IMR-90 (cell line): ENCODE measurements around the gene C6orf15. TPM values are rescaled to one million over a fixed set of nuclear protein-coding genes. Genes with fewer than 3 reads are reported as not detected.

Experiments
- ATAC-seq: fragments of 200-7000 bp; cut with Tn5 transposase; 2 replicates; pipeline ENCODE4 v1.9.1; 2020; ENCODE audit warnings: low read depth, mild to moderate bottlenecking, moderate library complexity
- BruUV-seq: library from RNA; stranded (reverse); fragments of 400-500 nt; replicated peaks from 2 replicates; lab custom pipeline; 2021; lab: Mats Ljungman, UMichigan
- CTCF ChIA-PET: fragments of 300-600 bp; formaldehyde crosslinking; extraction: SDS; loops from one replicate; lab custom pipeline; 2021; ENCODE audit warnings: antibody characterized with exemption; lab: Yijun Ruan, JAX
- POLR2A ChIA-PET: fragments of 300-600 bp; sonication (Branson Sonifier 250); formaldehyde crosslinking; loops from one replicate; lab custom pipeline; 2022; ENCODE audit warnings: antibody characterized with exemption; ENCODE audit not compliant: unreplicated experiment; lab: Charles Lee
- DNase-seq: peaks from one replicate; pipeline ENCODE4 v3.0.0; 2013
- H2AFZ ChIP-seq: replicated peaks from 2 replicates; pipeline ENCODE3; 2013; ENCODE audit warnings: low read length, mild to moderate bottlenecking; ENCODE audit not compliant: poor library complexity
- H2AK5ac ChIP-seq: 2 replicates; pipeline ENCODE4 v1.6.1; 2013; ENCODE audit warnings: low read depth, low read length, inconsistent platforms
- H2AK9ac ChIP-seq: replicated peaks from 2 replicates; pipeline ENCODE3; 2013; ENCODE audit warnings: mild to moderate bottlenecking, low read depth, low read length, moderate library complexity; ENCODE audit not compliant: poor library complexity
- H2BK120ac ChIP-seq: 2 replicates; pipeline ENCODE4 v1.6.1; 2013; ENCODE audit warnings: low read depth, low read length, inconsistent platforms
- H2BK15ac ChIP-seq: 3 replicates; pipeline ENCODE4 v1.6.1; 2013; ENCODE audit warnings: low read depth, low read length, inconsistent platforms
- H2BK20ac ChIP-seq: 2 replicates; pipeline ENCODE4 v1.6.1; 2013; ENCODE audit warnings: low read depth, mild to moderate bottlenecking, inconsistent platforms, low read length, moderate library complexity
- H2BK5ac ChIP-seq: 2 replicates; pipeline ENCODE4 v1.6.1; 2013; ENCODE audit warnings: mild to moderate bottlenecking, low read depth, low read length, inconsistent platforms; ENCODE audit not compliant: poor library complexity, severe bottlenecking
- H3K14ac ChIP-seq: replicated peaks from 2 replicates; pipeline ENCODE4 v1.6.1; 2013; ENCODE audit warnings: low read depth, low read length, inconsistent platforms
- H3K18ac ChIP-seq: 2 replicates; pipeline ENCODE4 v1.6.1; 2013; ENCODE audit warnings: low read depth, low read length, control low read depth
- H3K23ac ChIP-seq: 2 replicates; pipeline ENCODE4 v1.6.1; 2013; ENCODE audit warnings: low read depth, low read length, inconsistent platforms
- H3K27ac ChIP-seq: 2 replicates; pipeline ENCODE4 v1.5.1; 2013; ENCODE audit warnings: mild to moderate bottlenecking, control low read depth, low read length; ENCODE audit not compliant: insufficient read depth
- H3K27me3 ChIP-seq: 2 replicates; pipeline ENCODE4 v1.6.1; 2013; ENCODE audit warnings: low read length; ENCODE audit not compliant: control insufficient read depth, insufficient read depth
- H3K36me3 ChIP-seq: 2 replicates; pipeline ENCODE4 v1.6.1; 2013; ENCODE audit warnings: low read length, mixed read lengths; ENCODE audit not compliant: control insufficient read depth, insufficient read depth
- H3K4ac ChIP-seq: 2 replicates; pipeline ENCODE4 v1.6.1; 2013; ENCODE audit warnings: low read depth, low read length, inconsistent platforms
- H3K4me1 ChIP-seq: 2 replicates; pipeline ENCODE4 v1.6.1; 2013; ENCODE audit warnings: low read length, mixed read lengths; ENCODE audit not compliant: control insufficient read depth, insufficient read depth
- H3K4me2 ChIP-seq: 2 replicates; pipeline ENCODE4 v1.6.1; 2013; ENCODE audit warnings: low read depth, mild to moderate bottlenecking, control low read depth, low read length, moderate library complexity
- H3K4me3 ChIP-seq: 2 replicates; pipeline ENCODE4 v1.5.1; 2013; ENCODE audit warnings: low read depth, mild to moderate bottlenecking, control low read depth, low read length, moderate library complexity; ENCODE audit not compliant: insufficient read depth
- H3K56ac ChIP-seq: 2 replicates; pipeline ENCODE4 v1.6.1; 2013; ENCODE audit warnings: low read length, inconsistent platforms; ENCODE audit not compliant: insufficient read depth; ENCODE audit errors: extremely low read depth
- H3K79me1 ChIP-seq, 2 experiments: 2 replicates each; pipeline ENCODE4 v1.6.1; 2013; ENCODE audit warnings: low read length in 2 of 2, inconsistent platforms in 1 of 2, low read depth in 1 of 2
- H3K9ac ChIP-seq: 2 replicates; pipeline ENCODE4 v1.6.1; 2013; ENCODE audit warnings: low read depth, low read length, control low read depth
- H3K9me1 ChIP-seq: 2 replicates; pipeline ENCODE4 v1.6.1; 2013; ENCODE audit warnings: low read length, inconsistent platforms; ENCODE audit not compliant: insufficient read depth
- H3K9me3 ChIP-seq: 2 replicates; pipeline ENCODE4 v1.6.1; 2013; ENCODE audit warnings: low read length; ENCODE audit not compliant: control insufficient read depth, insufficient read depth
- H4K20me1 ChIP-seq: 2 replicates; pipeline ENCODE4 v1.6.1; 2013; ENCODE audit warnings: low read length, inconsistent platforms; ENCODE audit not compliant: insufficient read depth
- H4K5ac ChIP-seq: 2 replicates; pipeline ENCODE4 v1.6.1; 2013; ENCODE audit warnings: mild to moderate bottlenecking, low read depth, low read length, control low read depth
- H4K8ac ChIP-seq, 2 experiments: 2 replicates each; pipeline ENCODE4 v1.6.1; 2013; ENCODE audit warnings: low read depth in 2 of 2, low read length in 2 of 2, control low read depth in 1 of 2, inconsistent platforms in 1 of 2
- H4K91ac ChIP-seq: 2 replicates; pipeline ENCODE4 v1.6.1; 2013; ENCODE audit warnings: low read depth, low read length, inconsistent platforms; ENCODE audit not compliant: insufficient read depth
- FOS ChIP-seq: fragments of 150-350 bp; IDR thresholded peaks from 2 replicates; pipeline ENCODE4 v1.6.1; 2016; ENCODE audit warnings: low read depth, low read length
- MAZ ChIP-seq: IDR thresholded peaks from 2 replicates; pipeline ENCODE4 v1.6.1; 2012; ENCODE audit warnings: low read depth, mild to moderate bottlenecking, low read length, improper control_type of control experiment, moderate library complexity, borderline replicate concordance
- WGBS, 2 experiments: methylation state at CpG; one replicate each; pipeline versions ENCODE4 v1.1.5 to v1.1.7; 2013; ENCODE audit warnings: missing lambda C conversion rate in 2 of 2; ENCODE audit not compliant: insufficient read length in 1 of 2; ENCODE audit errors: extremely low coverage in 2 of 2; 5-methylcytosine and 5-hydroxymethylcytosine counted together
- dilution Hi-C: fragments of 300-500 bp; cut with HindIII; formaldehyde crosslinking; loops from one replicate; pipeline ENCODE4 v1.14.3; 2018; ENCODE audit warnings: low sequenced_read_pairs; ENCODE audit not compliant: unreplicated experiment
- in situ Hi-C: fragments of 300-500 bp; cut with MboI; formaldehyde crosslinking; loops from 3 replicates; pipeline ENCODE4 v1.14.3; 2019; ENCODE audit warnings: low sequenced_read_pairs, inconsistent platforms, mixed read lengths
- intact Hi-C: fragments of 100-400 bp; cut with micrococcal nuclease; formaldehyde crosslinking; loops from 2 replicates; pipeline ENCODE4 v1.10.0; 2022
- polyA plus RNA-seq, 3 experiments: library from polyadenylated mRNA; depleted of rRNA; stranded (reverse); fragments of >200 nt; gene quantifications; 2 replicates each; pipeline ENCODE4 v1.2.3, GENCODE V29; 2012; ENCODE audit warnings: low replicate concordance in 1 of 3
- total RNA-seq: library from RNA; depleted of rRNA; stranded (reverse); fragments of >200 nt; gene quantifications from 2 replicates; pipeline ENCODE4 v1.2.3, GENCODE V29; 2012

C6orf15 gene
- total and polyA plus RNA-seq, 2 of the 4 experiments (the other 2 are of a cell fraction) = not detected

- intact Hi-C loops (no loop called here), dilution Hi-C loops (no loop called here), in situ Hi-C loops (loop anchor here (25.0 kb wide), 1 partner anchor 607 kb away; the partner anchor contains the start of gene HLA-E)
- H3K27ac ChIP-seq = no peak overlapping the region
- no peak overlapping the region for H3K23ac ChIP-seq
- no peak overlapping the region for H4K91ac ChIP-seq
- H3K14ac ChIP-seq = no peak overlapping the region
- no peak overlapping the region for H2BK5ac ChIP-seq
- 60% methylated on average over 1 of the region's 3 CpGs; no CpG with 5 or more reads in 1 of the 2 experiments for WGBS, 2 experiments
- H2BK20ac ChIP-seq = no peak overlapping the region
- no peak overlapping the region for H4K5ac ChIP-seq
- BruUV-seq = no TSS peak
- no peaks in the 10 kb centered on the region for H3K36me3 ChIP-seq
- H3K9ac ChIP-seq = no peak overlapping the region
- H3K9me1 ChIP-seq = no peaks in the 10 kb centered on the region
- H3K4me1 ChIP-seq = no peaks in the 10 kb centered on the region
- POLR2A ChIA-PET = no interaction called here
- TF ChIP-seq MAZ (no peak), FOS (no peak)
- H2AK9ac ChIP-seq = no peak overlapping the region
- peaks cover 4% of the 10 kb centered on the region for H3K27me3 ChIP-seq
- no peak for DNase-seq
- H3K18ac ChIP-seq = no peak overlapping the region
- no peak overlapping the region for H4K8ac ChIP-seq
- no peak for ATAC-seq
- no peak overlapping the region for H3K56ac ChIP-seq
- no peak overlapping the region for H2BK15ac ChIP-seq
- H2AFZ ChIP-seq = no peak overlapping the region
- H3K4me3 ChIP-seq = no peak overlapping the region
- H3K79me1 ChIP-seq = no peaks in the 10 kb centered on the region
- no peak overlapping the region for H2AK5ac ChIP-seq
- H3K9me3 ChIP-seq = no peaks in the 10 kb centered on the region
- H3K4ac ChIP-seq = no peak overlapping the region
- CTCF ChIA-PET = no interaction called here
- no peak overlapping the region for H3K4me2 ChIP-seq
- no peaks in the 10 kb centered on the region for H4K20me1 ChIP-seq
- no peak overlapping the region for H2BK120ac ChIP-seq
These were observed 17.9 kb downstream of the C6orf15 start for GRCh38 chr6:31094389-31094881.
